ENCODE measurements around the gene UNC13C. TPM values are rescaled to one million over a fixed set of nuclear protein-coding genes. Genes with fewer than 3 reads are reported as not detected.

UNC13C gene
- total and polyA plus RNA-seq, 2 donors (not counting 3 experiments of a cell fraction or from before 2014, with no cell fraction given) = not detected

- dilution Hi-C loops (cut with MboI; ENCODE audit: extremely low pct_ligation_motif_present, low sequenced_read_pairs) = no loop called here
- Histone ChIP-seq H2AFZ (ENCODE audit: low read depth, low read length) (no peak overlapping the region), H4K20me1 (replicated peaks; ENCODE audit: control insufficient read depth, extremely low read depth, insufficient read depth, low read length) (no peaks in the 10 kb centered on the region), H3K79me2 (ENCODE audit: control insufficient read depth, insufficient read depth, low read length) (no peaks in the 10 kb centered on the region), H3K27me3 (ENCODE audit: control insufficient read depth in 2 of 2, insufficient read depth in 2 of 2, low read length in 2 of 2) (no peaks in the 10 kb centered on the region), H3K4me1 (ENCODE audit: control insufficient read depth, extremely low read depth, insufficient read depth, low read length) (no peaks in the 10 kb centered on the region), H3K27ac (ENCODE audit: insufficient read depth, low read depth, low read length) (no peak overlapping the region), H3K9ac (replicated peaks; ENCODE audit: extremely low read depth, insufficient read depth, low read length) (no peak overlapping the region), H3K4me2 (ENCODE audit: insufficient read depth, low read length) (no peak overlapping the region), H3K9me3 (replicated peaks; ENCODE audit: control insufficient read depth, insufficient read depth, low read length) (peaks cover 3% of the 10 kb centered on the region), H3K9me1 (replicated peaks; ENCODE audit: control insufficient read depth, extremely low read depth, insufficient read depth, low read length) (no peaks in the 10 kb centered on the region), H3K36me3 (ENCODE audit: control insufficient read depth in 2 of 2, extremely low read depth in 1 of 2, insufficient read depth in 2 of 2, low read length in 2 of 2) (no peaks in the 10 kb centered on the region), H3K4me3 (replicated peaks in 1 of 3; ENCODE audit: insufficient read depth in 1 of 3, low read depth in 1 of 3, low read length in 3 of 3) (no peak overlapping the region)
- no TSS peak for BruUV-seq (replicated peaks)
- intact Hi-C loops (cut with micrococcal nuclease) = no loop called here
- FAIRE-seq (no peak), DNase-seq (ENCODE audit: low read depth, low spot score) (no peak)
- TF ChIP-seq CTCF (IDR thresholded peaks at IDR 0.05; ENCODE audit: extremely low read depth in 1 of 2, insufficient read depth in 1 of 2, low read depth in 1 of 2, low read length in 2 of 2) (no peak), FOS (IDR thresholded peaks at IDR 0.05; ENCODE audit: borderline replicate concordance, insufficient read depth, low read length) (no peak), MYC (IDR thresholded peaks at IDR 0.05; ENCODE audit: low read depth, low read length) (no peak), JUN (IDR thresholded peaks at IDR 0.05; ENCODE audit: borderline replicate concordance, insufficient read depth, insufficient read length, low read depth) (no peak), POLR2AphosphoS5 (IDR thresholded peaks at IDR 0.05; ENCODE audit: insufficient read depth, low read depth, low read length) (no peak), GATA2 (IDR thresholded peaks at IDR 0.05; ENCODE audit: insufficient read depth, insufficient read length, low read depth, low read length) (no peak), POLR2A (IDR thresholded peaks at IDR 0.05; ENCODE audit: low read depth, low read length) (no peak), MAX (IDR thresholded peaks at IDR 0.05; ENCODE audit: insufficient read depth, insufficient read length) (no peak), EZH2 (IDR thresholded peaks at IDR 0.05; ENCODE audit: borderline replicate concordance, low read depth, low read length, severe bottlenecking) (no peak)
- ChIA-PET CTCF (no interaction called here), POLR2A (no interaction called here)
These were observed 234.4 kb downstream of the UNC13C start for GRCh38 chr15:54212635-54213034.

Measured in endothelial cell of umbilical vein (primary cell).